HepG2 (cell line): Measurements from ENCODE around the gene DENND1C. TPM values are rescaled to one million over a fixed set of nuclear protein-coding genes. Genes with fewer than 3 reads are reported as not detected.
A peak's percentile ranks its signal among the peaks of the same experiment; 100 is the strongest.

Experiments used
- ARHGAP35 ChIP-seq: sonication (generic); formaldehyde crosslinking; IDR thresholded peaks from 2 replicates; pipeline ENCODE4 v1.9.0; 2022; ENCODE audit warnings: mild to moderate bottlenecking, inconsistent platforms, moderate library complexity, missing genetic modification reagents, borderline replicate concordance
- ATF7 ChIP-seq, 2 experiments: fragments of 450-650 bp in 1 of 2; sonication (generic) in 1 of 2; formaldehyde crosslinking in 1 of 2; IDR thresholded peaks; 2 replicates each; pipeline versions ENCODE4 v1.4.0 to v1.6.1; 2016 to 2020; ENCODE audit warnings: antibody characterized with exemption in 1 of 2, mild to moderate bottlenecking in 1 of 2, missing genetic modification reagents in 1 of 2
- CBX1 ChIP-seq: IDR thresholded peaks from one replicate; pipeline ENCODE4 v1.6.1; 2016; ENCODE audit warnings: antibody characterized with exemption, low read depth
- CHD2 ChIP-seq: IDR thresholded peaks from 2 replicates; pipeline ENCODE4 v1.6.1; 2011; ENCODE audit warnings: low read depth, low read length, improper control_type of control experiment
- KMT2A ChIP-seq: sonication (generic); formaldehyde crosslinking; IDR thresholded peaks from 2 replicates; pipeline ENCODE4 v1.4.0; 2020; ENCODE audit warnings: missing genetic modification reagents
- PAF1 ChIP-seq: IDR thresholded peaks from 2 replicates; pipeline ENCODE4 v1.6.1; 2016; ENCODE audit warnings: missing genetic modification reagents, missing compliant biosample characterization
- SNAPC2 ChIP-seq: sonication (generic); formaldehyde crosslinking; IDR thresholded peaks from 2 replicates; pipeline ENCODE4 v1.8.1; 2022; ENCODE audit warnings: mild to moderate bottlenecking, missing genetic modification reagents
- ZNF589 ChIP-seq: sonication (generic); formaldehyde crosslinking; conservative IDR thresholded peaks from 2 replicates; pipeline ENCODE4 v1.8.0; 2022; ENCODE audit warnings: mild to moderate bottlenecking, moderate library complexity, missing genetic modification reagents
- ZNF709 ChIP-seq: sonication (generic); formaldehyde crosslinking; IDR thresholded peaks from 2 replicates; pipeline ENCODE4 v1.5.0; 2020; ENCODE audit warnings: mild to moderate bottlenecking, missing genetic modification reagents
- polyA plus RNA-seq, 8 experiments: library from polyadenylated mRNA; depleted of rRNA in 3 of 8; stranded (reverse) in 7 of 8; unstranded in 1 of 8; fragments of >200 nt; fragmentation: Illumina TruSeq in 4 of 8; extraction: Trizol in 4 of 8; gene quantifications; 2 replicates each; pipeline versions ENCODE4 v1.2.1 to v1.2.3, GENCODE V29; 2011 to 2016; ENCODE audit warnings: low read depth in 4 of 8, missing spikeins in 1 of 8, mixed read lengths in 1 of 8; ENCODE audit not compliant: insufficient read depth in 1 of 8
- total RNA-seq, 5 experiments: library from RNA; depleted of rRNA; stranded (reverse); fragments of >200 nt; fragmentation: Illumina TruSeq; extraction: Trizol; gene quantifications; 2 replicates each; pipeline ENCODE4 v1.2.3, GENCODE V29; 2016; ENCODE audit warnings: low read depth in 1 of 5
- TF ChIP-seq, protein P1 (sequence below), 2 experiments: sonication (generic) in 1 of 2; formaldehyde crosslinking in 1 of 2; IDR thresholded peaks; 2 replicates each; pipeline versions ENCODE4 v1.5.1 to v1.6.1; 2011 to 2020; ENCODE audit warnings: borderline replicate concordance in 1 of 2, low read depth in 1 of 2, low read length in 1 of 2, mild to moderate bottlenecking in 1 of 2, missing genetic modification reagents in 1 of 2, moderate library complexity in 1 of 2
- TF ChIP-seq, protein P2 (sequence below): sonication (generic); formaldehyde crosslinking; IDR thresholded peaks from 2 replicates; pipeline ENCODE4 v1.4.0; 2020; ENCODE audit warnings: low read depth, mild to moderate bottlenecking, missing genetic modification reagents
- TF ChIP-seq, protein P3 (sequence below): sonication (generic); formaldehyde crosslinking; IDR thresholded peaks from 2 replicates; pipeline ENCODE4 v1.5.1; 2020; ENCODE audit warnings: mild to moderate bottlenecking, missing genetic modification reagents, moderate library complexity
- TF ChIP-seq, protein P4 (sequence below): IDR thresholded peaks from 2 replicates; pipeline ENCODE4 v1.6.1; 2012; ENCODE audit warnings: low read depth, low read length, improper control_type of control experiment

DENND1C gene
- total and polyA plus RNA-seq, 2 of the 13 experiments (the other 11 are each of a cell fraction or from before 2014, with no cell fraction given), result 0.04 to 0.73 TPM

DNA sequence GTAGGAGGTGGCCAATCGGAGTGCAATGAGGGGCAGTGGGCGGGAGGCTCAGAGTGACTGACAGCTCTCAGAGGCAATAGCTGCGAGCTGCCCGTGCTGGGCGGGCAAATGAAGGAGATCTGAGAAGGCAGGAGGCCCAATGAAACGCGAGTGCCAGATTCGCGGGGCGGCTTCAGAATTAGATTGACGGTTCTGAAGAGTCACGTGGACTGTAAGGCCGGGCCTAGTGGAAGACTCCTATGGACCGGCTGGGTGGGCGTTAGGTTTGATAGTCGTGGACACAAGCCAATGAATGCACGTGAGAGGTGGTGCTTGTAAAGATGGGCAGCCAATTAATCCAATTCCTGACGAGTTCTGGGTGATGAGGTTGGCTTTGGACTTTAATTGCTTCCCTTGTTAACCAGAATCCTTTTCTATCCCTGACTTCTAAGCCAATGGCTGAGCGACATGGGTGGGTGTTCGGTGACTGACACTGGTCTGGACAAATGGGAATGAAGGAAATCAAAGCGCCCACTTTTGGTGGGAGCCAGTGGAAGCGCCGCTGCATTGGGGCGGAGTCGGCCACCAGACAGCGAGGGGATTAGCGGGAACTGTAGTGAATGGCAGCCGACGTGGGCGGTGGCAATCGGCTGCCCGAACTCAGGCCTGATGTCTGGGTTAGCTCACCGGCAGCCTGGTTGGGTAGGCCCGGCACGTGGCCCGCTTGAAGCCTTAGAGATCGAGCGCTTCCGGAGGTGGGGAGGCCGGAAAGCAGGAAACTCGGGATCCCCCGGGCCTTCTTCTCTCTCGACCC is 56.5 kb downstream of the DENND1C start (continued):
- TF ChIP-seq, protein P1, sequence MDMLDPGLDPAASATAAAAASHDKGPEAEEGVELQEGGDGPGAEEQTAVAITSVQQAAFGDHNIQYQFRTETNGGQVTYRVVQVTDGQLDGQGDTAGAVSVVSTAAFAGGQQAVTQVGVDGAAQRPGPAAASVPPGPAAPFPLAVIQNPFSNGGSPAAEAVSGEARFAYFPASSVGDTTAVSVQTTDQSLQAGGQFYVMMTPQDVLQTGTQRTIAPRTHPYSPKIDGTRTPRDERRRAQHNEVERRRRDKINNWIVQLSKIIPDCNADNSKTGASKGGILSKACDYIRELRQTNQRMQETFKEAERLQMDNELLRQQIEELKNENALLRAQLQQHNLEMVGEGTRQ (IDR thresholded peaks at IDR 0.05; ENCODE audit: low read depth, low read length), result peak; percentile 92
- TF ChIP-seq, protein P1 (CRISPR knock-in tag; IDR thresholded peaks at IDR 0.05; ENCODE audit: borderline replicate concordance), result peak; percentile 96
- TF ChIP-seq CHD2, result peak; percentile 77
- TF ChIP-seq CBX1, result peak; percentile 32
- TF ChIP-seq, protein P2, sequence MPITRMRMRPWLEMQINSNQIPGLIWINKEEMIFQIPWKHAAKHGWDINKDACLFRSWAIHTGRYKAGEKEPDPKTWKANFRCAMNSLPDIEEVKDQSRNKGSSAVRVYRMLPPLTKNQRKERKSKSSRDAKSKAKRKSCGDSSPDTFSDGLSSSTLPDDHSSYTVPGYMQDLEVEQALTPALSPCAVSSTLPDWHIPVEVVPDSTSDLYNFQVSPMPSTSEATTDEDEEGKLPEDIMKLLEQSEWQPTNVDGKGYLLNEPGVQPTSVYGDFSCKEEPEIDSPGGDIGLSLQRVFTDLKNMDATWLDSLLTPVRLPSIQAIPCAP, result peak; percentile 47; the same call in 1 of the 2 replicates
- TF ChIP-seq ATF7 (IDR thresholded peaks at IDR 0.05), result no peak
- TF ChIP-seq ATF7 (CRISPR knock-in tag; IDR thresholded peaks at IDR 0.05), result no peak
- no peak for TF ChIP-seq PAF1 (CRISPR knock-in tag)
- TF ChIP-seq, protein P3, sequence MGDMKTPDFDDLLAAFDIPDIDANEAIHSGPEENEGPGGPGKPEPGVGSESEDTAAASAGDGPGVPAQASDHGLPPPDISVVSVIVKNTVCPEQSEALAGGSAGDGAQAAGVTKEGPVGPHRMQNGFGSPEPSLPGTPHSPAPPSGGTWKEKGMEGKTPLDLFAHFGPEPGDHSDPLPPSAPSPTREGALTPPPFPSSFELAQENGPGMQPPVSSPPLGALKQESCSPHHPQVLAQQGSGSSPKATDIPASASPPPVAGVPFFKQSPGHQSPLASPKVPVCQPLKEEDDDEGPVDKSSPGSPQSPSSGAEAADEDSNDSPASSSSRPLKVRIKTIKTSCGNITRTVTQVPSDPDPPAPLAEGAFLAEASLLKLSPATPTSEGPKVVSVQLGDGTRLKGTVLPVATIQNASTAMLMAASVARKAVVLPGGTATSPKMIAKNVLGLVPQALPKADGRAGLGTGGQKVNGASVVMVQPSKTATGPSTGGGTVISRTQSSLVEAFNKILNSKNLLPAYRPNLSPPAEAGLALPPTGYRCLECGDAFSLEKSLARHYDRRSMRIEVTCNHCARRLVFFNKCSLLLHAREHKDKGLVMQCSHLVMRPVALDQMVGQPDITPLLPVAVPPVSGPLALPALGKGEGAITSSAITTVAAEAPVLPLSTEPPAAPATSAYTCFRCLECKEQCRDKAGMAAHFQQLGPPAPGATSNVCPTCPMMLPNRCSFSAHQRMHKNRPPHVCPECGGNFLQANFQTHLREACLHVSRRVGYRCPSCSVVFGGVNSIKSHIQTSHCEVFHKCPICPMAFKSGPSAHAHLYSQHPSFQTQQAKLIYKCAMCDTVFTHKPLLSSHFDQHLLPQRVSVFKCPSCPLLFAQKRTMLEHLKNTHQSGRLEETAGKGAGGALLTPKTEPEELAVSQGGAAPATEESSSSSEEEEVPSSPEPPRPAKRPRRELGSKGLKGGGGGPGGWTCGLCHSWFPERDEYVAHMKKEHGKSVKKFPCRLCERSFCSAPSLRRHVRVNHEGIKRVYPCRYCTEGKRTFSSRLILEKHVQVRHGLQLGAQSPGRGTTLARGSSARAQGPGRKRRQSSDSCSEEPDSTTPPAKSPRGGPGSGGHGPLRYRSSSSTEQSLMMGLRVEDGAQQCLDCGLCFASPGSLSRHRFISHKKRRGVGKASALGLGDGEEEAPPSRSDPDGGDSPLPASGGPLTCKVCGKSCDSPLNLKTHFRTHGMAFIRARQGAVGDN, result peak; percentile 98
- 0 out of 2 replicates have a peak, but pooled peaks have one; percentile 18 for TF ChIP-seq KMT2A (CRISPR knock-in tag)
- TF ChIP-seq, protein P4, sequence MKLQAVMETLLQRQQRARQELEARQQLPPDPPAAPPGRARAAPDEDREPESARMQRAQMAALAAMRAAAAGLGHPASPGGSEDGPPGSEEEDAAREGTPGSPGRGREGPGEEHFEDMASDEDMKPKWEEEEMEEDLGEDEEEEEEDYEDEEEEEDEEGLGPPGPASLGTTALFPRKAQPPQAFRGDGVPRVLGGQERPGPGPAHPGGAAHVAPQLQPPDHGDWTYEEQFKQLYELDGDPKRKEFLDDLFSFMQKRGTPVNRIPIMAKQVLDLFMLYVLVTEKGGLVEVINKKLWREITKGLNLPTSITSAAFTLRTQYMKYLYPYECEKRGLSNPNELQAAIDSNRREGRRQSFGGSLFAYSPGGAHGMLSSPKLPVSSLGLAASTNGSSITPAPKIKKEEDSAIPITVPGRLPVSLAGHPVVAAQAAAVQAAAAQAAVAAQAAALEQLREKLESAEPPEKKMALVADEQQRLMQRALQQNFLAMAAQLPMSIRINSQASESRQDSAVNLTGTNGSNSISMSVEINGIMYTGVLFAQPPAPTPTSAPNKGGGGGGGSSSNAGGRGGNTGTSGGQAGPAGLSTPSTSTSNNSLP, result peak; percentile 86
- TF ChIP-seq ZNF589 (CRISPR knock-in tag), result no peak
- TF ChIP-seq ZNF709 (CRISPR knock-in tag), result peak; percentile 48; the same call in 1 of the 2 replicates
- TF ChIP-seq SNAPC2 (CRISPR knock-in tag), result peak; percentile 71; the same call in 1 of the 2 replicates
- TF ChIP-seq ARHGAP35 (CRISPR knock-in tag), result no peak
